GM21576 (cell line): ENCODE measurements around the gene LIMK2.
"Not testable (repeated sequence)": the region's sequence is repeated elsewhere in the genome, so short reads cannot be mapped to it uniquely, and the experiment has no call there.

Source experiments
- ATAC-seq: cut with Tn5 transposase; IDR thresholded peaks from one replicate; pipeline ENCODE4 v1.9.1; 2021; ENCODE audit warnings: mild to moderate bottlenecking, moderate library complexity; ENCODE audit not compliant: unreplicated experiment

The LIMK2 gene

DNA sequence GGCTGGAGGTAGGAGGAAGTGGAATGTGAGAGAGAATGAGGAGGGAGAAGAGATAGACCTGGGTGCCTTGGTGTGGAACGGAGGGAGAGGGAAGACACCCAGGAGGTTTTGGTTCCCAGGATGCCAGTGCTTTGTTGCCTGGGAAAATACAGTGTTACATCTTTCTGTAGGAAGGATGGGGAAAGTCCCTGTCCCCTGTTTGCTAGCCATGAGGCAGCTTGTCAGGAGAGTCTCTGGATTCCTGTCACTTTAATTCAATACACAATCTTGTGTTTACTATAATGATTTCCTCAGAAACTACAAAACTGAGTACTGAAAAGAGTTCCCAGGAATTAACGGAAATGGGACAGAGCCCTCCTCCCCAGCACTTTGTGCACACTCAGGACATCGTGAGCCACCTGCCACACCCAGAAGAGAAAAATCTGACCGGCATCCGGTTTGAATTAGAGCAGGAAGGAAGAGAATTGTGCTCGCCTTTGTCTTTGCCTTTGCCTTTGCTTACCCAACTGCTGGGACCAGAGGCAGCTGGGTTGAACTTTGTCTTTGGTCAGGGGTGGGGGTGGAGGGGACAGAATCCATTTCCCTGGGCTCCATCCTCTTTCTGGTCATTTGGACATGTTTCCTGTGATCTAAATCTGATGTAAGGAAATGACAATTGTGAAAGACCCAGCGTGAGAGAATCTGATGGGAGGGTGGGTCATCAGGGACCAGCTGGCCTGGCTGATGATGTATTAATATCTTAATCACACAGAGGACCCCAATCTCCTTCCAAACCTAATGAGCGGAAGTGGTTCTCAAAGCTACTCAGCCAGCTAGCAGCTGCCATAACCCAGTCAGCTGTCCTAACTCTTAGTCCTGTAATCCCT lies 1.3 kb upstream of the LIMK2 start:
- no peak for ATAC-seq

DNA sequence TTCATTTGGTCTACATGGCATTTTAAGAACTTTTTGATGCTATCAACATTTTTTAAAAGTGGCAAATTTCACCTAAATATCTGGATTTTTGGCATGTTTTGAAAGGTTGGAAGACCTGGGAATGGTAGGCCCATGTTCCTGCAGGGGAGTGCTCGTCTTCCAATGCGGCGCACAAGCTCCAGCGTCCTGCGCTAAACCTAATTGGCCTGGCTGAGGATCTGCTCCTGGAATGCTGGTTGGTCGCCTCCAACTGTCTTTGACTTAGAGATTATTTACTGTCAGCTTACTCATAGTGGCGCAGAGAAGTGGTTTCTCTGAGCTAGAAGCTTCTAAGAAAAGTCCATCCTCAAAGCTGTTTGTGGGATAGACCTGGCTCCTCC lies 626 bp upstream of the LIMK2 start:
- no peak for ATAC-seq

GRCh38 chr22:31212783-31213629 lies 908 bp downstream of the LIMK2 start:
- no peak for ATAC-seq

DNA sequence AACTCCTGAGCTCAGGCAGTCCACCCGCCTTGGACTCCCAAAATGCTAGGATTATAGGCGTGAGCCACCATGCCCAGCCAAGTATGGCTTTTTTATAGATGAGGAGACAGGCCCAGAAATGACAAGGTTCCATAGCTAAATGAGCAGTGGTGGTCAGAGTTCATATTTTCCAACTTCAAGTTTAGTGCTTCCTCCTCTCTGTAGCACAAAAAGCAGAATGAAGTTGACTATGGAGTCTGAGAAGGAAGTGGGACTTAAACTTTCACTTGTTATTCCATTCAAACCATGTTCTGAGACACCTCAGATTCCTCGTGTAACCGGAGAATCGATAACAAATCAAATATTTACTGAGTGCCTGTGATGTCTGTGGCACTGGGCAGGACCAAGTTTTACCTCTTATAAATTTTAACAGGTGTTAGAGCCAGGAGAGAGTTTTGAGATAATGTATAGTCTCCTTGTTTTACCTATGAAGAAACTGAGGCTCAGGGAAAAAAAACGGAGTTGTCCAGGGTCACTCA lies 3.0 kb downstream of the LIMK2 start:
- no peak for ATAC-seq

GRCh38 chr22:31218565-31219262 lies 6.6 kb downstream of the LIMK2 start:
- no peak for ATAC-seq

GRCh38 chr22:31221084-31221483 lies 9.0 kb downstream of the LIMK2 start:
- no peak for ATAC-seq

DNA sequence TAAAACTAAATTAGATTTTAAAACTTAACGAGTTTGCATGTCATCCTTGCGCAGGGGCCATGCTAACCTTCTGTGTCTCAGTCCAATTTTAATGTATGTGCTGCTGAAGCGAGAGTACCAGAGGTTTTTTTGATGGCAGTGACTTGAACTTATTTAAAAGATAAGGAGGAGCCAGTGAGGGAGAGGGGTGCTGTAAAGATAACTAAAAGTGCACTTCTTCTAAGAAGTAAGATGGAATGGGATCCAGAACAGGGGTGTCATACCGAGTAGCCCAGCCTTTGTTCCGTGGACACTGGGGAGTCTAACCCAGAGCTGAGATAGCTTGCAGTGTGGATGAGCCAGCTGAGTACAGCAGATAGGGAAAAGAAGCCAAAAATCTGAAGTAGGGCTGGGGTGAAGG lies 10.6 kb downstream of the LIMK2 start:
- no peak for ATAC-seq

GRCh38 chr22:31223786-31224191 lies 11.7 kb downstream of the LIMK2 start:
- ATAC-seq, result no peak

DNA sequence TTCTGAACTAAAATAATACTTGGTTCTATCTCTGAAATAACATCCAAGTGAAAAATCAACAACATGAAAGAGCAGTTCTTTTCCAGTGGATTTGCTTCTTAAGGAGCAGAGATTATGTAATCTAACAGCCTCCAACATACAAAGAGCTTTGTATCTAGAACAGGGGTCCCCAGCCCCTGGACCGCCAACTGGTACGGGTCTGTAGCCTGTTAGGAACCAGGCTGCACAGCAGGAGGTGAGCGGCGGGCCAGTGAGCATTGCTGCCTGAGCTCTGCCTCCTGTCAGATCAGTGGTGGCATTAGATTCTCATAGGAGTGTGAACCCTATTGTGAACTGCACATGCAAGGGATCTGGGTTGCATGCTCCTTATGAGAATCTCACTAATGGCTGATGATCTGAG lies 12.6 kb downstream of the LIMK2 start:
- not testable (repeated sequence) for ATAC-seq

DNA sequence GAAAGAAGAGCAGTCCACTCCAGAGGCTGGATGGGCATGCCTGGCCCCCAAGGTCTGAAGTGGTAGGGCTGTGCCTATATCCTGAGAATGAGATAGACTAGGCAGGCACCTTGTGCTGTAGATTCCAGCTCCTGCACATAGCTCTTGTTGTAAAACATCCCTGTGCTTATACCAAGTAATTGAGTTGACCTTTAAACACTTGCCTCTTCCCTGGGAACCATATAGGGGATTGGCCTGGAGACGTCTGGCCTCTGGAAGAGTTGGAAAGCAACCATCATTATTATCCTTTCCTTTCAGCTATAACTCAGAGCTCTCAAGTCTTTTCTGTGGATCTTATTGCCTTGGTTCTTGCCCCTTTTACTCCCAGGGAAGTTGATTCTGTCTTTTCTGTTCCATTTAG lies 15.1 kb downstream of the LIMK2 start:
- no peak for ATAC-seq

GRCh38 chr22:31229402-31230079 lies 17.4 kb downstream of the LIMK2 start:
- no peak for ATAC-seq

DNA sequence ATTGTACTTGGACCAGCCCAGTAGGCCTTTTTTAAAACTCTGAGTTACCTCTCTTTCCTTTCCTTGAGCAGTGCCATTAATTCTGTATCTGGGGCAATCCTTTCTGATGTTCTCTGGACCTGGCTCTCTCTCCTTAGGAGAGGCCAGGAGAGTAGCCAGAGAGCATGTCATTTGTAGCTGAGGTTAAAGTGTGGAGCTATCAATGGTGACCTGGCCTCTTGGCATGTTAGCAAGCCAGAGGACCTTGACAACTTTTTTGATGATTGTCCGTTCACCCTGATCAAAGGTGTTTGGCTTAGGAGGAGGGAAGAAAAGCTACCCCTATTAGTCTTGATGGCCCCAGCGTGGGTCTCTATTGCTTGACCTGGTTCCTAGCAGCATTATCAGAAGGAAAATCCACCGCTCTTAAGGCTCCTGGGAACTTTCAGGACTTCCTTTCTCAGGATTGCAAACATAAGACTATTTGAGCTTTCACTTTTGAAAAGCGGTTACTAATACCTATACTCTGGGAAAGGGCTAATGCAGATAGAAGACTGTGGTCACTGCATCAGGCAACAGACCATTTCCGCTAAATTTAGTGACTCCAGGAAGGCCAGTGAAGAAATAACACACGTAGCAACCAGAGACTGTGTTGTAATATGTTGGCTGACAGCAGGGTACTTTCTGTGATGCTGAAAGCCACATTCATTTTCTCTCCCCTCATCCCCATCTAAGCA lies 18.2 kb downstream of the LIMK2 start:
- no peak for ATAC-seq

DNA sequence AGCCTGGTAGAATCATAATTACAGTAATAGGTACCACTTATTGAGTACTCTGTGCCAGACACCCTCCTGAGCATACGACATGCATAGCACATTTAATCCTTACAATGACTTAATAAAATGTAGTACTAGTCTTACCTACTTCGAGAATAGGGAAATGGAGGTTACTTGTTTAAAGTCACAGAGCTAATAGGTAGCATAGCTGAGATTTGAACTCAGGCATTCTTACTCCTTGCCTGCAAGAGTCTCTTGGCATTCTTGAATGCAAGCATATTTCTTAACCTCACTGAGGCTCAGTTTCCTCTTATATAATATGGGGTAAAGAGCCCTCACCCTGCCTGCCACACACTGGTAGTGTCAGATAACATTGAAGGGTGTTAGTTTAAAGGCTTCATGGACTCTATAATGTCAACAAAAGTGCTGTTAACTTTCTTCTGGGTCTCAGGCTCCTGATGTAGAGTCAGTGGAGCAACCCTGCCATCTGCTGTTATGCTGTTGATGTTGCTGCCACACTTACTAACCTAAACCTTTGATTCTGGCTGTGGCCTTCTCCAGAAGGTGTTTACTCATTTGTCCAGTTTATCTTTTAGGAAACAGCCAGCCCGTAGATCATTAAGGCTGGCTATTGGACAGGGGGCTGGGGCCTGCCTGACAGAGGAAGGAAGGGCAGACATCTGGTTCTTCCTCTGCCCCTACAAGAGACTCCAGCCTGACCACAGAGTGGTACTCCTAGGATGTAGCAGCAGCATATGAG lies 18.9 kb downstream of the LIMK2 start:
- no peak for ATAC-seq

- no peak for ATAC-seq
Measured at GRCh38 chr22:31233001-31233400, 20.9 kb downstream of the LIMK2 start.

DNA sequence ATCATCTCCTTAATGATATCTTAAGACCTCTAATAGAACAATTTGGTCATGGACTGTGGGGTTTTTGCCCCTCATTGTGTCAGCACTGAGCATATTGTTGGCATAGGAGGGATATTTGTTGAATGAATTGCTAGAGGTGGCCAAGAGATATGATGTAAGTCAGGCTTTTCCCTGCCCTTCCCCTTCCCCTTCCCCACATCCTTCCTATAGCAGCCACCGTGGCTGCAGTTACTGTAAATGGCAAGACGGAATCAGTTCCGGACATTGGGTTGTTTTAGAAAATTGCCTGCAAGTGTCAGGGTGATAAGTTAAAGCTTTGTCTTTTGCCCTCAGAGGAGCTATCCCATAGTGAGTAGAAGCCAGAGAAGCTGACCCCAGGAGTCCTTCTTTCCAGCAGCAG lies 23.0 kb downstream of the LIMK2 start:
- no peak for ATAC-seq

GRCh38 chr22:31236044-31236443 lies 23.9 kb downstream of the LIMK2 start:
- ATAC-seq, result not testable (repeated sequence)

GRCh38 chr22:31238057-31238456 lies 26.0 kb downstream of the LIMK2 start:
- no peak for ATAC-seq

GRCh38 chr22:31239771-31240370 lies 27.8 kb downstream of the LIMK2 start:
- ATAC-seq, result no peak

GRCh38 chr22:31241200-31241599 lies 29.1 kb downstream of the LIMK2 start:
- ATAC-seq, result no peak
